Panc1 (cell line): Measurements from ENCODE around the gene FXR2.

ENCODE experiments used
- POLR2AphosphoS5 ChIP-seq: IDR thresholded peaks from 2 replicates; pipeline ENCODE4 v1.6.1; 2012; ENCODE audit warnings: mild to moderate bottlenecking, low read depth, low read length, moderate library complexity
- SIN3A ChIP-seq: IDR thresholded peaks from 2 replicates; pipeline ENCODE4 v1.6.1; 2012; ENCODE audit warnings: low read depth, mild to moderate bottlenecking, low read length, moderate library complexity, borderline replicate concordance; ENCODE audit not compliant: insufficient read depth
- TCF7L2 ChIP-seq: IDR thresholded peaks from 2 replicates; pipeline ENCODE4 v1.6.1; 2011; ENCODE audit warnings: mild to moderate bottlenecking, low read depth, low read length, inconsistent platforms
- TF ChIP-seq, protein P1 (sequence below): fragments of 450-650 bp; IDR thresholded peaks from 2 replicates; pipeline ENCODE4 v1.5.1; 2017; ENCODE audit warnings: mild to moderate bottlenecking
- TF ChIP-seq, protein P2 (sequence below), 2 experiments: IDR thresholded peaks; 2 replicates each; pipeline ENCODE4 v1.6.1; 2011 to 2012; ENCODE audit warnings: low read depth in 2 of 2, control low read depth in 1 of 2, low read length in 1 of 2, mild to moderate bottlenecking in 1 of 2, moderate library complexity in 1 of 2; ENCODE audit not compliant: insufficient read depth in 1 of 2

GRCh38 chr17:7573324-7574080 lies 41.2 kb downstream of the FXR2 start:
- TF ChIP-seq TCF7L2 (no peak), POLR2AphosphoS5 (peak; percentile 71), SIN3A (peak; percentile 38; the same call in 1 of the 2 replicates)
- TF ChIP-seq, protein P1, sequence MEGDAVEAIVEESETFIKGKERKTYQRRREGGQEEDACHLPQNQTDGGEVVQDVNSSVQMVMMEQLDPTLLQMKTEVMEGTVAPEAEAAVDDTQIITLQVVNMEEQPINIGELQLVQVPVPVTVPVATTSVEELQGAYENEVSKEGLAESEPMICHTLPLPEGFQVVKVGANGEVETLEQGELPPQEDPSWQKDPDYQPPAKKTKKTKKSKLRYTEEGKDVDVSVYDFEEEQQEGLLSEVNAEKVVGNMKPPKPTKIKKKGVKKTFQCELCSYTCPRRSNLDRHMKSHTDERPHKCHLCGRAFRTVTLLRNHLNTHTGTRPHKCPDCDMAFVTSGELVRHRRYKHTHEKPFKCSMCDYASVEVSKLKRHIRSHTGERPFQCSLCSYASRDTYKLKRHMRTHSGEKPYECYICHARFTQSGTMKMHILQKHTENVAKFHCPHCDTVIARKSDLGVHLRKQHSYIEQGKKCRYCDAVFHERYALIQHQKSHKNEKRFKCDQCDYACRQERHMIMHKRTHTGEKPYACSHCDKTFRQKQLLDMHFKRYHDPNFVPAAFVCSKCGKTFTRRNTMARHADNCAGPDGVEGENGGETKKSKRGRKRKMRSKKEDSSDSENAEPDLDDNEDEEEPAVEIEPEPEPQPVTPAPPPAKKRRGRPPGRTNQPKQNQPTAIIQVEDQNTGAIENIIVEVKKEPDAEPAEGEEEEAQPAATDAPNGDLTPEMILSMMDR: no peak
- TF ChIP-seq, protein P2, sequence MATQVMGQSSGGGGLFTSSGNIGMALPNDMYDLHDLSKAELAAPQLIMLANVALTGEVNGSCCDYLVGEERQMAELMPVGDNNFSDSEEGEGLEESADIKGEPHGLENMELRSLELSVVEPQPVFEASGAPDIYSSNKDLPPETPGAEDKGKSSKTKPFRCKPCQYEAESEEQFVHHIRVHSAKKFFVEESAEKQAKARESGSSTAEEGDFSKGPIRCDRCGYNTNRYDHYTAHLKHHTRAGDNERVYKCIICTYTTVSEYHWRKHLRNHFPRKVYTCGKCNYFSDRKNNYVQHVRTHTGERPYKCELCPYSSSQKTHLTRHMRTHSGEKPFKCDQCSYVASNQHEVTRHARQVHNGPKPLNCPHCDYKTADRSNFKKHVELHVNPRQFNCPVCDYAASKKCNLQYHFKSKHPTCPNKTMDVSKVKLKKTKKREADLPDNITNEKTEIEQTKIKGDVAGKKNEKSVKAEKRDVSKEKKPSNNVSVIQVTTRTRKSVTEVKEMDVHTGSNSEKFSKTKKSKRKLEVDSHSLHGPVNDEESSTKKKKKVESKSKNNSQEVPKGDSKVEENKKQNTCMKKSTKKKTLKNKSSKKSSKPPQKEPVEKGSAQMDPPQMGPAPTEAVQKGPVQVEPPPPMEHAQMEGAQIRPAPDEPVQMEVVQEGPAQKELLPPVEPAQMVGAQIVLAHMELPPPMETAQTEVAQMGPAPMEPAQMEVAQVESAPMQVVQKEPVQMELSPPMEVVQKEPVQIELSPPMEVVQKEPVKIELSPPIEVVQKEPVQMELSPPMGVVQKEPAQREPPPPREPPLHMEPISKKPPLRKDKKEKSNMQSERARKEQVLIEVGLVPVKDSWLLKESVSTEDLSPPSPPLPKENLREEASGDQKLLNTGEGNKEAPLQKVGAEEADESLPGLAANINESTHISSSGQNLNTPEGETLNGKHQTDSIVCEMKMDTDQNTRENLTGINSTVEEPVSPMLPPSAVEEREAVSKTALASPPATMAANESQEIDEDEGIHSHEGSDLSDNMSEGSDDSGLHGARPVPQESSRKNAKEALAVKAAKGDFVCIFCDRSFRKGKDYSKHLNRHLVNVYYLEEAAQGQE (IDR thresholded peaks at IDR 0.05; ENCODE audit: insufficient read depth in 1 of 2, low read depth in 2 of 2, low read length in 1 of 2): 0 out of 4 replicates have a peak, but pooled peaks of 1 of the 2 experiments have one; percentile 19
